Right ventricle myocardium superior (tissue), 1 donor: ENCODE measurements around the gene OR10H1. TPM values are rescaled to one million over a fixed set of nuclear protein-coding genes. Genes with fewer than 3 reads are reported as not detected.
"Not testable (repeated sequence)": the region's sequence is repeated elsewhere in the genome, so short reads cannot be mapped to it uniquely, and the experiment has no call there.

ENCODE experiments used
- ATAC-seq: fragments of 200-7000 bp; cut with Tn5 transposase; one replicate; pipeline ENCODE4 v1.9.1; 2020; ENCODE audit warnings: mild to moderate bottlenecking; ENCODE audit not compliant: poor library complexity
- DNase-seq: peaks from one replicate; pipeline ENCODE4 v3.0.0-alpha.2; 2020
- intact Hi-C: fragments of 100-400 bp; cut with DNase I; formaldehyde crosslinking; loops from one replicate; pipeline ENCODE4 v1.11.2; 2022
- total RNA-seq: library from RNA; stranded (reverse); fragmentation: NEBNext Ultra II Directional; extraction: Animal tissue kit (Norgen Biotek cat#: 25700); gene quantifications from one replicate; pipeline ENCODE4 v1.2.1, GENCODE V29; 2021
- donor health status: DM: no; HTN: yes; CAD: no; lungs with severe emphysema.

The OR10H1 gene
- total RNA-seq, 1 donor from 2014 or later: not detected

DNA sequence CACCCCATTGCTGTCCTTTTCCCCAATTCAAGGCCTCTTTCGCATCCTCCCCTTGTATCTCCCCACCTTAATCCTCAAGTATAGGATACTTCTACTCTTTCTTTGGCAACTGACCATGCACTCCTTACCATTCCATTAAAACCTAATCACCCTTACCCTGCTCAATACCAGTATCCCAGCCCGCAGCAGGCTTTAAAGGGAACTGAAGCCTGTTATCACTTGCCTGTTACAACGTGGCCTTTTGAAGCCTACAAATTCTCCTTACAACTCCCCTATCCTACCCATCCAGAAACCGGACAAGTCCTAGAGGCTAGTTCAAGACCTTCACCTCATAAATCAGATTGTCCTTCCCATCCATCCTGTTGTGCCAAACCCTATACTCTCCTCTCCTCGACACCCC is 16.2 kb upstream of the OR10H1 start:
- DNase-seq (no peak), ATAC-seq (no peak)
- intact Hi-C loops: no loop called here

DNA sequence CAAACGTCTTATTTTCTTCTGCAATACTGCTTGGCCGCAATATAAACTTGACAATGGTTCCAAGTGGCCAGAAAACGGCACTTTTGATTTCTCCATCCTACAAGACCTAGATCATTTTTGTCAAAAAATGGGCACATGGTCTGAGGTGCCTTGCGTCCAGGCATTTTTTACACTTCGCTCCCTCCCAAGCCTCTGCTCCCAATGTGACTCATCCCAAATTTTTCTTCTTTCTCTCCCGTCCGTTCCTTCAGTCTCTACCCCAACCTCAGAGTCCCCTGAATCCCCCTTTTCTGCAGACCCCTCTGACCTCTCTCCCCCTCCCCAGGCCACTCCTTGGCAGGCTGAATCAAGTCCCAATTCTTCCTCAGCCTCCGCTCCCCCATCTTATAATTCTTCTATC is 14.3 kb upstream of the OR10H1 start:
- DNase-seq (no peak), ATAC-seq (no peak)
- intact Hi-C loops: no loop called here

DNA sequence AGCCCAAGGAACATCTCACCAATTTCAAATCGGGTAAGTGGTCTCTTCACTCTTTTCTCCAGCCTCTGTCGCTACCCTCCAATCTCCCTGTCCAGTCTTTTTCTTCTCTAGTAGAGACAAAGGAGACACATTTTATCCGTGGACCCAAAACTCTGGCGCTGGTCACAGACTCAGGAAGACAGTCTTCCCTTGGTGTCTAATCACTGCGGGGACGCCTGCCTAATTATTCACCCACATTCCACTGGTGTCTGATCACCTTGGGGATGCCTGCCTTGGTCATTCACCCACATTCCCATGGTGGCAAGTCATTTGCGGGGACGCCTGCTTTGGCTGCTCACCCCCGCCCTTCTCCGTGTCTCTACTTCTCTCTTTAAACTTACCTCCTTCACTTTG is 13.8 kb upstream of the OR10H1 start:
- ATAC-seq (no peak), DNase-seq (no peak)
- intact Hi-C loops: no loop called here

DNA sequence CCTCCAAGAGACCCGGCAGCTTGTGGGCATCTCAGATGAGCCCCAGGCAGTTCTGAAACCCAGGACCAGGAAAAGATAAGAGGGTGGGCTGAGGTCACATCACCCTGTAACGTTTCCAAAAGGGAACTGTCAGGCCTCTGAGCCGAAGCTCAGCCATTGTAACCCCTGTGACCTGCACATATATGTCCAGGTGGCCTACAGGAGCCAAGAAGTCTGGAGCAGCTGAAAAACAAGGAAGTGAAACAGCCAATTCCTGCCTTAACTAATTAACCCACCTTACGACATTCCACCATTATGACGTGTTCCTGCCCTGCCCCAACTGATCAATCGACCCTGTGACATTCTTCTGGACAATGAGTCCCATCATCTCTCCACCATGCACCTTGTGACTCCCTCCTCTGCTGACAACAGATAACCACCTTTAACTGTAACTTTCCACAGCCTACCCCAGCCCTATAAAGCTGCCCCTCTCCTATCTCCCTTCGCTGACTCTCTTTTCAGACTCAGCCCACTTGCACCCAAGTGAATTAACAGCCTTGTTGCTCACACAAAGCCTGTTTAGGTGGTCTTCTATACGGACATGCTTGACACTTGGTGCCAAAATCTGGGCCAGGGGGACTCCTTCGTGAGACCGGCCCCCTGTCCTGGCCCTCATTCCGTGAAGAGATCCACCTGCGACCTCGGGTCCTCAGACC is 13.3 kb upstream of the OR10H1 start:
- DNase-seq, intact Hi-C loops, ATAC-seq: not testable (repeated sequence)

DNA sequence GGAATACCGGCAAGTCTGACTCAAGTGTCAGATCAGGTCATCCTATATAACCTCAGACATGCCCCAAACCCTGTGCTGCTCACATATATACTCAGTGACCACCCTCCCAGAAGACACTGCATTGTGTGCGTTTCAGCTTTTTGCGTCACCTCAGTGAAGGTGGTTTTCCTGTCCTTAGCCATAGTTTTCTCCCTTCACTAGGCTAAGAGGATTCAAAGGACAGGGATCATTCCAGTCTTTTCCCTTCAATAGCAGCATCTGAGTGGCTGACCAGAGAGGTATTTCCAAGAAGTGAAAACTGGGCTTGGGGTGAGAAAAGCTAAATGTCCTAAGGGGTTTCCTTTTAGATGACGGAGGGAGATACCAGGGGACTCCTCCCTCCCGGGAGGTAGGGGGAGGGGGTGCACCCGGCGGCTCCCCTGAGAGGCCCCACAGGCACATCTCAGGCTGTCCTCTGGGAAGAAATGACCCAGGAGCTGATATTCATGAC is 12.7 kb upstream of the OR10H1 start:
- intact Hi-C loops: no loop called here
- DNase-seq (no peak), ATAC-seq (no peak)

DNA sequence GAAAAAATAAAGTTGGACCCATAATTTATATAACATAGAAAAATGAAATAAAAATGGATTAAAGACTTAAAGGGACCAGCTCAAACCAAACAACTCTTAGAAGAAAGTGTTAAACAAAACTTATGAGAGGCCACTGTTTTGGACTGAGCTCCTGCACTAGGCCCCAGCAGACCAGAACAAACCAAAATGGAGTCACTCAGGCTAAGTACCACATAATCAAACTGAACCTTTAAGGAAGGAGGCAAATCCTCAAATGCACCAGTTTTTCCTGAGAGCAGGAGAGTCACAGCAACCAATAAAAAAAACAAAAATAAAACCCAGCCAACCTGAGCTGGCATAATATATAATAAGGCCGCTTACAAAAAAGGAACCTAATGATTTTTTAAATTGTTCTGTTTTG is 10.3 kb upstream of the OR10H1 start:
- intact Hi-C loops: no loop called here

DNA sequence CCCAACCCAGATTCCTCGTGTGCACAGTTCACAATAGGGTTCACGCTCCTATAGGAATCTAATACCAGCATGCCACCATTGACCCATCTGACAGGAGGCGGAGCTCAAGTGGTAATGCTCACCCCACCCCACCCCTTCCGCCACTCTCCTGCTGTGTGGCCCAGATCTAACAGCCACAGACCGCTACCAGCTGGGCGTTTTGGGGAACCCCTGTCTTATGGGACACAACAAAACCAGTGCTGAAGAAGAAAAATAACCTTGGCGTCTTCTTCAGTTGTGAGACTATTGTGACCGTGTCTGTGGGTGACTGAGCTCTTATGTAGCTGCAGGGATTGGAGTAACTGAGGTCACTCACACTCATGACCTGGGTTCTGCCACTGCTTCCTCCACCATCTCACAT is 5.2 kb upstream of the OR10H1 start:
- DNase-seq (no peak), ATAC-seq (no peak)
- intact Hi-C loops: no loop called here

More for the DNA sequence above, 10.3 kb upstream of the OR10H1 start:
- DNase-seq (no peak), ATAC-seq (no peak)

DNA sequence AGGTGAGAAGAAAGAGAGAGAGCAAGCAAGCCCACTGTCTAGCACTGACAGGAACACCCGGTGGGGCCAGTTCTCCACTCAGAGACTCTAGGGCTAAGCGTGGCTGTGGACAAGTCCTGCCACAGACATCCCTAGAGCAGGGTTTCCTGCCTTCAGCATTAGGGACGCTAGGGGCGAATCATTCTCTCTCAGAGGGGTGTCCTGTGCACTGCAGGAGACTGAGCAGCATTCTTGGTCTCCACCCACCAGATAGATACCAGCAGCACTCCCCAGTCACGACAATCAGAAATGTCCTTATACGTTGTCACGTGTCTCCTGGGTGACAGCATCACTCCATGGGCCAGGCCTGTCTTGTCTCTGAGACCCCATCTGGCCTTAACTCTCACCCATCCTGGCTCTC is 1.5 kb downstream of the OR10H1 start:
- DNase-seq: no peak
- intact Hi-C loops: loop anchor here (5.0 kb wide), 1 partner anchor 182 kb away; no protein-coding TSS in a partner anchor
- ATAC-seq: no peak

DNA sequence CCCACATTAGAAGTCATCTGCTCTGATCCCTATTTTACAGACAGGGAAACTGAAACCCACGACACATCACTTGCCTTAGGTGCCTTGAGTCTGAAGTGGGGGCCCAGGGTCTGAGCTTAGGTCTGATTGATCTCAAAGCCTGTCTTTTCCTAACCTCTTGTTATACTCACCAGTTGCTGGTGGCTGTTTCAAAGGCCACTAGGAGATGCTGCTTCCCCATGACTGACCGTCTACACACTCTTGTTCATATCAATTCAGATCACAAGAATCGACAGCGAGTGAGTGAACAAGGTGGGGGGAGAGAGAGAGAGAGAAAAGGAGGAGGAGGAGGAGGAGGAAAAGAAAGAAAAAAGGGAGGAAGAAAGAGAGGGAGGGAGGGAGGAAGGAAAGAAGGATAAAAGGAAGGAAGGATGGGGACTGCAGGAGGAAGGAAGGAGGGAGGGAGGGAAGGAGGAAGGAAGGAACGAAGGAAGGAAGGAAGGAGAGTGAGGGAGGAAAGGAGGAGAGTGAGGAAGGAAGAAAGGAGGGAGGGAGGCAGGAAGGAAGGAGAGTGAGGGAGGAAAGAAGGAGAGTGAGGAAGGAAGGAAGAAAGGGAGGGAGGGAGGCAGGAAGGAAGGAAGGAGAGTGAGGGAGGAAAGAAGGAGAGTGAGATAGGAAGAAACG is 3.3 kb downstream of the OR10H1 start:
- no peak for DNase-seq
- intact Hi-C loops: loop anchor here (5.0 kb wide), 1 partner anchor 180 kb away; no protein-coding TSS in a partner anchor
- ATAC-seq: no peak

DNA sequence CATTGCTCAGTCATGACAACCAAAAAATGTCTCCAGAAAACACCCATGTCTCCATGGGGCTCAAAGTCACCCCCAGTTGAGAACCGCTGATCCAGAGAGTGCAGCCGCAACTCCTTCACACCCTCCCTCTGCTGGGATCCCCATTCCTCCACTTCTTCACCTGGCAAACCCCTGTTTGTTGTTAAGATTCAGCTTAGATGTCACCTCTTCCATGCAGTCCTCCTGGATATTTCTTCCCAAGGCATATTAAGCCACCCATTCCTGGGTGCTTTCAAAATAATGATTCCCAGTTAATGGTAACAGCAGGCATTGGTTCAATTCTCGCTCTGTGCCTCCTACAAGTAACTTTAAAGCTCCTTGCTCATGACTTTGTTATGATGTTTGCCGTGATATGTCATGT is 4.0 kb downstream of the OR10H1 start:
- DNase-seq: no peak
- intact Hi-C loops: loop anchor here (5.0 kb wide), 1 partner anchor 179 kb away; no protein-coding TSS in a partner anchor
- ATAC-seq: no peak

DNA sequence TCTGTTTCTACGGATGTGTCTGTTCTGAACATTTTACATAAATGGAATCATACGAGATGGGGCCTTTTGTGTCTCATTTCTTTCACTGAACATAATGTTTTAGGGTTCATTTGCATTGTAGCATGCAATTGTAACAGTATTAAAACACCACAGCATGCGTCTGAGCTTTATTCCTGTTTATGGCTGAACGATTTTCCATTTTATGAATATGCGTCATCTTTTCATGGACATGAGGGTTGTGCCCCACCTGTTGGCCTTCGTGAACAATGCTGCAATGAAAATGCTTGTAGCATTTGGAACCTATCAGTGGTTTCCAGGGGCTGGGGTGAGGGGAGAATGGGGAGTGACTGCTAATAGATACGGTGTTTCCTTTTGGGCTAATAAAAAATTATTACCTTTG is 5.1 kb downstream of the OR10H1 start:
- intact Hi-C loops: loop anchor here (5.0 kb wide), 1 partner anchor 178 kb away; no protein-coding TSS in a partner anchor
- DNase-seq: no peak
- no peak for ATAC-seq

DNA sequence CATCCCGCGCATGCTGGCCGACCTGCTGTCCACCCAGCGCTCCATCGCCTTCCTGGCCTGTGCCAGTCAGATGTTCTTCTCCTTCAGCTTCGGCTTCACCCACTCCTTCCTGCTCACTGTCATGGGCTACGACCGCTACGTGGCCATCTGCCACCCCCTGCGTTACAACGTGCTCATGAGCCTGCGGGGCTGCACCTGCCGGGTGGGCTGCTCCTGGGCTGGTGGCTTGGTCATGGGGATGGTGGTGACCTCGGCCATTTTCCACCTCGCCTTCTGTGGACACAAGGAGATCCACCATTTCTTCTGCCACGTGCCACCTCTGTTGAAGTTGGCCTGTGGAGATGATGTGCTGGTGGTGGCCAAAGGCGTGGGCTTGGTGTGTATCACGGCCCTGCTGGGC is 21.2 kb downstream of the OR10H1 start:
- intact Hi-C loops, ATAC-seq, DNase-seq: not testable (repeated sequence)

DNA sequence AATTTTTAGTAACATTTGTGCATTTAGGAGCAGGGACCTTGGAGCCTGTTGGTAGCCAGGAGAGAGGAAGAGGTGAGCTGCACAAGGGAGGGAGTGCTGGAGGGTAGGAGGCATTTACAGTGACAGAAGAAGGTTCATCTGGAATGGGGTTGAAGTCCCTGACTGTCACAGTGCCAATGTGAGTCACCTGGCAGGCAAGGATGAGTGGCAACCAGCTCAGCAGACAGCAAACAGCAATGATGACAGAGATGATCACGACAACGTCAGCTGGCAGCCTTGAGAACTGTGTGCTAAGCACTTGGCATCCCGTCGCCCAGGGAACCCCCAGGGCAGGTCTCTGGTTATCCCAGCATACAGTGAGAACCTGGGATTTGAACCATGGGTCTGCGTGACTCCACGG is 25.4 kb downstream of the OR10H1 start:
- DNase-seq (no peak), ATAC-seq (no peak)
- intact Hi-C loops: no loop called here

DNA sequence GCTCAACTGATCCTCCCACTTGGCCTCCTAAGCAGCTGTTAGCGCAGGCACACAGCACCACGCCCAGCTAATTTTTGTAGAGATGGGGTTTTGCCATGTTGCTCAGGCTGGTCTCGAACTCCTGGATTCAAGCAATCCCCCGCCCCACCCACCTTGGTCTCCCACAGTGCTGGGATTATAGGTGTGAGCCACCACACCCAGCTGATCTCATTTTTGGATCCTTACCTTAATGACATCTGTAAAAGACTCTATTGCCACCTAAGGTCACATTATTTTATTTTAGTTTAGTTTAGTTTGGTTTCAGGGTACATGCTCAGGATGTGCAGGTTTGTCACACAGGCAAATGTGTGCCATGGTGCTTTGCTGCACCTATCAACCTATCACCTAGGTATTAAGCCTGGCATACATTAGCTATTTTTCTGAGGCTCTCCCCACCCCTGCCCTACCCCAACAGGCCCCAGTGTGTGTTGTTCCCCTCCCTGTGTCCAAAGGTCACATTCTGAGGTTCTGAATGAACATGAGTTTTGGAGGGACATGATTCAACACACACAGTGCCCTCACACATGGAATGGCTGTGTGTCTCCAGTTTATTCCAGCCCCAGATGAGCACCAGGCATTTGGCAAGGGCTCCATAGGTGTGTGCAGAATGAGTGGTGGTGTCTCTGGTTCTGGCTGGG is 26.7 kb downstream of the OR10H1 start:
- no peak for ATAC-seq
- intact Hi-C loops: no loop called here
- no peak for DNase-seq

DNA sequence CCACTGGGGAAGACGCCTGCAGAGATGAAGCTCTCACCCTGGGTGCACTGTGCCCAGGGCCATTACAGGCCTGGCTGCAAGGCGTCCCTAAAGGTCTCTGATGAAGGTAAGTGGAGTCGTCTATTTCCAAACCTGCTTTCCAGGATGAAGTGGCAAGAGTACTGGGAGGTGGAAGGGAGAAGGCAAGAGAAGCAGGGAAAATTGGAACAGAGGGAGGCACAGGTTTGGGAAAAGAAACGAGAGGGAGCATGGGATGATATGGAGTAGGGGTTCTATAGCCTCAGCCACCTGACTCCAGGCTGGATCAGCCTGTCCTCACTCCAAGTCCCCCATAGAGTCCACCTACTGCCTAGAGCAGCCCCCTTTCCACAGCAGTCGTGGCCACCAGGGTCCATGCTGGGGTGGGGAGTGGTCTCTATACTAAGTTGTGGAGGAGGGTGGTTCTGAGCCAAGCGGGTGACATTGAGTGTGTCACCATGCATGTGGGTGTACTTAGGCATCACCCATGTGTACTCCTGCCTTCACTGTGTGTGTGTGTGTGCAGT is 27.8 kb downstream of the OR10H1 start, which contains the start of gene OR10H5:
OR10H5 (plus strand) TSS at position 51 of the 545 bp plus-strand sequence. CDS start 6,388 bp downstream, outside the sequence.
- intact Hi-C loops: no loop called here
- ATAC-seq (no peak), DNase-seq (no peak)

DNA sequence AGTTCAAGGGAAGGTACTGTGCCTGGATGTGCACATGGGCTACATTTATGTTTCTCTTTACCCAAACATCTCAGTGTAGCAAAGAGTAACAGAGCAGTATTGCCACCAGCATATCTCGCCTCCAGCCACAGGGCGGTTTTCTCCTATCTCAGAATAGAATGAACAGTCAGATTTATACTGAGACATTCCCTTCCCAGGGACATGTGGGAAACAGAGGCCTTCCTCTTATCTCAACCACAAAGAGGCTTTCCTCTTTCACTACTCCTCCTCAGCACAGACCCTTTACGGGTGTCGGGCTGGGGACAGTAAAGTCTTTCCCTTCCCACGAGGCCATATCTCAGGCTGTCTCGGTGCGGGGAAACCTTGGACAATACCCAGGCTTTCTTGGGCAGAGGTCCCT is 32.6 kb downstream of the OR10H1 start:
- ATAC-seq, DNase-seq, intact Hi-C loops: not testable (repeated sequence)

DNA sequence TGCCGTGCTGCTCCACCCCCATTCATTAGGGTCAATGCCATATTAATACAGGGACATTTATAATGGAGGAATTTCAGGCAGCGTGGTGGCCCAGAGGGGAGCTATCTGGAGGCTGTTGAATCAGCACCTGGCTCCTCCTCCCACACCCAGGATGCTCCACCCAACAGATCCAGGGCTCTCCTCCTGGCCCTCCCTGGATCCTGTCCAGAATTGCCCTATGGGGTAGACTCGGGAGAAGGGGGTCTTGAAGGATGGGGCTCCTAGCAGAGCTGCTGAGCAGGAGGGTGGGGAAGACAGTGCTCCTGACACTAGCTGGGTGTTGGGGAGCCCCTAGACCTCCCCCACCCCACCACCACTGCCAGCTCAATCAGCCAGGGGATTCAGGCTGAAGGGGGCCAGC is 33.3 kb downstream of the OR10H1 start:
- intact Hi-C loops: no loop called here
- DNase-seq: no peak
- no peak for ATAC-seq

DNA sequence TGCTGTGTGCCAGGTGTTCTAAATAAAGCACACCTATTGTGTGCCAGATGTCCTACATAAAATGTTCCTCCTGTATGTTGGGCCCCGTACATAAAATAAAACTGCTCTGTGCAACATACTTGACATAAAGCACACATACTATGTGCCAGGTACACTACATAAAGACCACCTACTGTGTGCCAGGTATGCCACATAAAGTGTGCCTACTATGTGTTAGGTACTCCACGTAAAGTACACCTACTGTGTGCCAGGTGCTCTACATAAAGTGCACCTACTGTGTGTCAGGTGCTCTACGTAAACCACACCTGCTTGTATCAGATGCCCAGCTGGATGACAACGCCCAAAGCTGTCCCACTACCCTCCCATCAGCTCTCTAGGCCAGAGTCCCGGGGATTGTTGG is 33.8 kb downstream of the OR10H1 start:
- ATAC-seq (no peak), DNase-seq (no peak)
- intact Hi-C loops: no loop called here
